H4 (cell line): Measurements from ENCODE around the gene PYGM. TPM values are rescaled to one million over a fixed set of nuclear protein-coding genes. Genes with fewer than 3 reads are reported as not detected.
A peak's percentile ranks its signal among the peaks of the same experiment; 100 is the strongest.

Experiments used
- DNase-seq: peaks from one replicate; pipeline ENCODE4 v3.0.0-alpha.2; 2015; ENCODE audit warnings: low spot score
- total RNA-seq: library from RNA; depleted of rRNA; stranded (reverse); fragments of >200 nt; shearing (Covaris generic); gene quantifications from 2 replicates; pipeline ENCODE4 v1.2.3, GENCODE V29; 2014

Gene PYGM
- total RNA-seq, 1 experiment from 2014 or later: 0.25 TPM

- no peak for DNase-seq
Measured at GRCh38 chr11:64791781-64792291, 32.1 kb upstream of the PYGM start.

DNA sequence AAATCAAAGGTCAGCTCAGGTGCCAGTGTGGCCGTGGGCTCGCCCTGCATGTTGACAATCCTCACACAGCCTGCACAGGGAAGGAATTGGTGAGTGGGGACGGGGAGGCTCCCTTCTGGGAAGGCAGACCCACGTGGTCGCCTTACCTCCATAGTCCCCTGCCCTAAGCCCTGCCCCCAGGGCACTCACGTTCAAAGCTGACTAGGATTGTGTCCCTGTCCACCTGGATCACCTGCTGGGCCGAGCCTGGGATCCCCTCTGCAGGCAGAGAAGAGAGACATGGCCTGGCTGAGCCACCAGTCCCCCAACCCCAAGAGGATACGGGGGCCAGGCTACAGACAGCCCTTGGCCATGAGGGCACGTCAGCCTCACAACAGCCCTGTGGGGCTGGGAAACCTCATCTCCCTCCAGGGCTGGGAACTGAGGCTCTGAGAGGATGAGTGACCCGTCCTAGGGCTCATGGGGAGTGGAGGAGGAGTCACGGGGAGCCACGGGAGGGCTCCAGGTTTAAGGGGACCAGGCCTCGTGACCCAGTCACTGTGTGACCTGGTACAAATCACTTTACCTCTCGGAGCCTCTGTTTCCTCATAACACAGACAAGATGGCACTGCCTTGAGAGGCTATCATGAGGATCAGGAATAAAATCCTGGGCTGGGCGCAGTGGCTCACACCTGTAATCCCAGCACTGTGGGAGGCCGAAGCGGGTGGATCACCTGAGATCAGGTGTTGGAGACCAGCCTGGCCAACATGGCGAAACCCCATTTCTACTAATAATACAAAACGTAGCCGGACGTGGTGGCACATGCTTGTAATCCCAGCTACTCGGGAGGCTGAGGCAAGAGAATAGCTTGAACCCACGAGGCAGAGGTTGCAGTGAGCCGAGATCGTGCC lies 30.7 kb upstream of the PYGM start:
- DNase-seq: no peak

DNA sequence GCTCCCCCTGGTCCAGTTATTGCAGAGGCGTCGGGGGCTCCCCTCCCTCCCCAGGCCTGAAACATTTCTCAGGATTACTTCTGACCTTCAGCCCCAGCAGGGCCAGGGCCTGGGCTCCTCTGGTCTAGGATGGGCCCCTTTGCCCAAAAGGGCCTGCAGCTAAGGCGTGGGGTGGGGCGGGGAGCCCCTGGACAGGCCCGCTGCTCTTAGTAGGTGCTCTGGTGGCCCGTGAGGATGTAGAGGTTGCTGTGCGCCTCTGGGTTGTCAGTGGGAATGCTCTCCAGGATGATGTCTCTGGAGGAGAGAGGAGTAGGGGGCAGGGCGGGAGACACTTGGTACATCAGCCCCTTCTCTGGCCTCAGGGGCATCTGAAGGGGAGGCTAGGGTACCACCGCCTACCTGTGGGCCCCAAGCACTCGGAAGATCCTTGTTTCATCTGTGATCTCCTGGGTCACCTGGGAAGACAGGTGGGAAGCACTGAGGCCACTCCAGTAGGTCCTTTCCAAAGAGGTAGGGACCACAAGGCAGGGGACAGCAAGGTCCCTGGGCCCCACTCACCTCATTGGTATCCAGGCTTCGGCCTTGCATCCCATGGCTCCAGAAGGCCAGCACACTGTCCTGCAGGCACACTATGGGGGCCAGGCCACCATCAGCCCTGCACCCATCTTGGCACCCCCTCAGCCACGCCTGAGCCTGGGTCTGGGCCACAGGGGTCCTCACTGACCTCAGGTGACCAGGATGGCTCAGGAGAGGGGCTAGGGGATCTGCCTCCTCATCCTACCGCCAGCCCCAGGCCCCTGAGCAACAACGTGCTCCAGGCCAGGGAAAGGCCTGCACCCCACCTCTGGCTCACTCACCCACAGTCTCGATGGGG lies 29.8 kb upstream of the PYGM start:
- DNase-seq: no peak

DNA sequence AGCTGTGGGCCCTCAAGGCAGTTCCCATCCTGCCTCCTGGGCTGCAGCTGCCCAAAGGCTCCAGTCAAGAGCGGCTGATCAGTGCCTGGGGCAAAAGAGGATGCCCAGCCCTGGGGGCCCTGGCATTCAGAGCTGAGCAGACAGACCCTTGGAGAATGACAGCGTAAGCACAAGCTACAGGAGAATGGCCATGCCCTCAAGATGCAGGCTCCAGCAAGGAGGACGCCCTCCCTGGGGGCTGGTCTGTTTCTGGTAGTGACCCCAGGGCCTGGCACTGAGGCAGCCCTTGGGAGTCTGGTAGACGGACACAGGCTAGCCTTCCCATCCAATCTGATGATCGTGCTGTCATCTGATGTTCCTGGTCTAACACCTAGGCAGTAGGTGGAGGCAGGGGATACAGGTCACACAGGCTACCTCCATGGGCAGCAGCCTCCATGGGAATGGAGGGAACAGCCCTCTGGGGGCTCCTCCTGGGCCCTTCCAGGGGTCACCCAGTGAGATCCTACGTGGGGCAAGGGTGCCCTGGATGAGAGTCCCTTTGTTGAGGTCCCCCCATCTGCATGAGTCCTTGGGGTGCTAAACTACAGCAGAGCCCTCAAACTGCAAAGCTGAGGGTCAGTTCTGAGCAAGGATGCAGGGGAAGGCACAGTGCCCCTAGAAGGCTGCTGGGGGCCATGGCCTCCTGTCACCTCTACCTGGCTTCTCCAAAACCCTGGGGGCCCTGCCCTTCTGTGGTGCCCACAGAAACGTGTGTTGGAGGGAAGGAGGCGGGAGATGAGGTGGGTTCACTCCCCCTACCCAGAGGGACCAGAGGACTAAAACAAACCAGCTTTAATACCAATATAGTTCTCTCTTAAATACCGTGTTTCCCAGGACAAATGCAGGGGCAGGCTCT lies 28.8 kb upstream of the PYGM start:
- no peak for DNase-seq

- DNase-seq: no peak
Measured at GRCh38 chr11:64787526-64788320, 27.9 kb upstream of the PYGM start.

GRCh38 chr11:64786308-64786707 lies 26.5 kb upstream of the PYGM start:
- DNase-seq: no peak

DNA sequence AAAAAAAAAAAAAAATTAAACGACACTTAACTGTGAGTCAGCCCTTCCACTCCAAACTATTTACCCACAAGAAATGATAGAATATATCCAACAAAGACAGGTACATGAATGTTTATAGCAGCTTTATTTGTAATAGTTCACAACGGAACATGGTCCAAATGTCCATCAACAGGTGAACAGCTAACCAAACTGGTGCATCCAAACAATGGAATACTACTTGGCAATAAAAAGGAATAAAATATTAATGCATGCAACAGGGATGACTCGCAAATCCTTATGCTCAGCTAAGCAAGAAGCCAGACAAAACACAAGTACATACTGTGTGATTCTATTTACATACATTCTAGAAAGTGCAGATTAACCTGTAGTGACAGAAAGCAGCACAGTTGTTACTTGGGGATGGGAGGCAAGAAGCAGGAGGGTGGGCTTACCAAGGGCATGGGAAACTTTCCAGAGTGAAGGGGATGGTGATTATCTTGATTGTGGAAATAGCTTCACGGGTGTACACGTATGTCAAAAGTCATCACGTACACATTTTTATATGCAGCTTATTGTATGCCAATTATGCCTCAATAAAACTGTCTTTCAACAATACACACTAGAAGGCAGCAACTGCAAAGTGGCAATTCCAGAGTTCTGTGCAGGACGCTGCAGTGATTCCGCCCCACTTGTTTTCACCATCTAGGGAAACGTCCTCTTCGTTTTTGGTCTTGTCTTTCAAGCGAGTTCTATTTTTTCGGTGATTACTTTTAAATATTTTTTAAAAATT lies 25.2 kb upstream of the PYGM start:
- no peak for DNase-seq

- peak; percentile 100 for DNase-seq
Measured at GRCh38 chr11:64778473-64779298, 18.9 kb upstream of the PYGM start, which contains the start of gene SF1. Gene SF1 (minus strand): TSS chr11:64778542. CDS start chr11:64778392, 150 bp downstream.

- DNase-seq: no peak
Measured at GRCh38 chr11:64778223-64778472, 18.4 kb upstream of the PYGM start.

GRCh38 chr11:64777449-64778222 lies 17.9 kb upstream of the PYGM start:
- DNase-seq: peak; percentile 54

- DNase-seq: no peak
Measured at GRCh38 chr11:64776875-64777274, 17.1 kb upstream of the PYGM start.

GRCh38 chr11:64776425-64776824 lies 16.7 kb upstream of the PYGM start:
- DNase-seq: no peak

- no peak for DNase-seq
Measured at GRCh38 chr11:64774144-64774543, 14.4 kb upstream of the PYGM start.

DNA sequence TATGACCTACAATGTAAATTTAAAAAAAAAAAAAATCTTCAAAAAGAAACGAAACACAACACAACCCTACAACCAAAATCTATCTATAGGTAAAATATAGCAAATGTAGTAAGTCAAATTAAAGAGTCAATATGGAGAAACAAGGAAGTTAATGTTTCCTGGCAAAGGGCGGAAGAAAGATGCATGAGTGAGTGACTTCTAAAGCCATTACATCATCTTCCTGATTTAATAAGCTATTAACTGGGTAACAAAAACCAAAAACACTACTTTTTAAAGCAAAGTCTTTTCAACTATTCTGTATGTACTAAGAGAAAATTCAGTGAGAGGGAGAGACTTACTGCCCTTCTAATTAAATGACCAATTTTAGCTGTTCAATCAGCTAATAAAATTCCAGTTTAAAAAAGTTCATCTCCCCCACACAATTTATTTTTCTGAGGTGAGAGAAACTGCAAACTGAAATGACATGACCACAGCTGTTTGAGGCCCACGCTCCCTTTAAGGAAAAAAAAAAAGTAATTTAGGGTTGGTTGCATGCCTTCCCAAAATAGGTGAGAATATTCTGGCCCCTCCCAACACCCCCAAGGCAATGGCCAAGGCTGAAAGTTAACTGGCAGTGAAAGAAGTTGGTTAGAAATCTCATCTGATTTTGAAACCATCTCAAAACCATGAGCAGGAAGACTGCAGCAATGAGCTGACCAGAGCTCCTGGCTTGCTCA lies 12.7 kb upstream of the PYGM start:
- no peak for DNase-seq

GRCh38 chr11:64771861-64772260 lies 12.1 kb upstream of the PYGM start:
- no peak for DNase-seq

DNA sequence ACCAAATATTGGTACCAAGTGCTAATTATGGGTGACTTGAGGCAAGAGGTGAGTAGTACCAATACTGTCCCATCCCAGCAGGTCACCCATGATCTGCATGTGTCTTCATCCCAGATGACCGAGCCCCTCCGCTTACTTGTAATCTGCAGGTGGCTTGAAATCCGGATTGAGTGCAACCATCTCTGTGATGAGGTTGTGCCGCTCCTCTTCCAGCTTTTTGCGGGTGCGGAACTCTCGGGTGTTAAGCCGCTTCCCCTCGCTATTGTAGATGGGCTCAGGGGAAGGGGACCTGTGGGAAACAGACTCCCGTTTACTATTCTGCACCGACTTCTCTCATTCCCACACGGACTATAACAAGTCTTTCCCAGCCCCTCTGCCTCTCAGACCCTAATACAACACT lies 10.3 kb upstream of the PYGM start:
- DNase-seq: no peak

- no peak for DNase-seq
Measured at GRCh38 chr11:64769283-64769682, 9.5 kb upstream of the PYGM start.

- no peak for DNase-seq
Measured at GRCh38 chr11:64768300-64768694, 8.5 kb upstream of the PYGM start.
